Activated CD4-positive, alpha-beta T cell treated with anti-CD3 and anti-CD28 coated beads, Interleukin-2, amount 50 U/mL, for 1 hour (primary cell): Measurements from ENCODE around the gene CCS.
A peak's percentile ranks its signal among the peaks of the same experiment; 100 is the strongest.
"Not testable (repeated sequence)": the region's sequence is repeated elsewhere in the genome, so short reads cannot be mapped to it uniquely, and the experiment has no call there.

Experiments used
- DNase-seq: peaks from one replicate; pipeline ENCODE4 v3.0.0-alpha.2; 2020

Gene CCS

DNA sequence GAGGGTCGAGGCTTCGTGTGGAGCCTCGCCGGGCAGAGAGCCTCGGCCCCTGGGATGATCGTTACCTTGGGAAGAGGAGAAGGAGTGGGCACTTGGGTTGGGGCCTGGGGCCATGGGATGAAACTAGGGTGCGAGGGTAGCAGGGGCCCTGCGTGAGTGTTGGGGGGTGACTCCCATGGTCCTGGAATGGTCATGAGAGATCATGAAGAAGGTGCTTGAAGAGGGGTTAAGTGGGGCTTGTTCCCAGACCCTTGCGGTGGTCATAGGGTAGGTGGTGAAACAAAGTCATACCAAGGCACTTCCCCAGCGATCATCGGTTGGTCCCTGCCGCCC lies 284 bp downstream of the CCS start:
- DNase-seq: no peak

DNA sequence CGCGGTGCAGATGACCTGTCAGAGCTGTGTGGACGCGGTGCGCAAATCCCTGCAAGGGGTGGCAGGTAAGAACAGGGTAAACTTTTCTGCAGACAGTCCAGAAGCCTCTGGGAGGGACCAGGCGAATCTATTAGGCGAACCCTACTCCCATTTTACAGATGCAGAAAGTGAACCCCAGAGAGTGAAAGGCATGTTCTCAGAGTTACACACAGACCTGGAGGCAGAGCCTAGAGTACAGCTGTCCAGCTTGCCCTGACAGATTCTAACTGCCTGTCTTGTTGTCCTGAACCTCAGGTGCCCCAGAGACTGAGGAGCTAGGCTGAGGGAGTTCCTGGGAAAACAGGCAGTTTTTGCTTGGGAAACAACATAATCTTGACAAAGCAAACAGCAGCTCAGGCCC lies 665 bp downstream of the CCS start:
- no peak for DNase-seq

DNA sequence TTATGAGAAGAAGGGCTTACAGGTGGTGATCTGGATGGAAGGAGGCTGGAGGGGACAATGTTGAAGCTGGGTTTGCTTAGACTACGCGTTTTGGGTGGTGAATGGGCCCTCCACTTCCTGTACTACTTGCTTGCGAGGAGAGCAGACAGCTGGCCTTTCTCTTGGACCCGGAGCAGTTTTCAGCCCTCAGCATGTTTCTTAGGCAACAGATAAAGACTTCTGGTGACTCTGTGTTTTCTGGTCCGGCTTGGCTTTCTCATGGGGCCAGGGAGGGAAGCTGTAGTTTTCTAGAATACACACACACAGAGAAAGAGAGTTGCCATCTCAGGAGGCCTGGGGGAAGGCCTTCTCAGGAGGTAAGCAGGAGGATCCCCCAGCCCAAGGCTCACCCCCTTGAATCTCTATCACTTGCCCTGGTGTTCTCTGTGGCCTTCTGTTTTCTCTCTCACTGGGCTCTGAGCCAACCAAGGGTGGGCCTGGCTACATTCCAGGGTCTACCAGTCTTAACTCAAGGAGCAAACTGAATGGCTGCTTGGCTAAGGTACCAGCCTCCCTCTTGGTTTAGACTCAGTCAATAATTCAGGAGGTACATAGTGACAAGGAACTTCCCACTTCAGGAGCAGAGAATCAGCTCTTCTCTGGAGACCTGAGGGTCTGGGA lies 2.4 kb downstream of the CCS start:
- DNase-seq: no peak

DNA sequence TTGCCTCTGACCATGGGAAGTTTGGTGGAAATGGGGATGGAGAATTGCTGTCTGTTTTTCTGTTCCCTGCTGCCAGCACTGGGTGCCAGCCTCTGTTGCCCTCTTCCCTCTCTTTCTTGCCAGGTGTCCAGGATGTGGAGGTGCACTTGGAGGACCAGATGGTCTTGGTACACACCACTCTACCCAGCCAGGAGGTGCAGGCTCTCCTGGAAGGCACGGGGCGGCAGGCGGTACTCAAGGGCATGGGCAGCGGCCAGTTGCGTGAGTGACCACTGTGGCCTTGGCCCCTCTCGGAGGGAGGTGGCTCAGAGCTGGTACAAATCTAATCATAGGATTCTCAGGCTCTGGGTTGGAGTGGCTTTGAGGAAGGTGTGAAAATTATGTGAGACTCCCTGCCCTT lies 6.0 kb downstream of the CCS start:
- DNase-seq: no peak

DNA sequence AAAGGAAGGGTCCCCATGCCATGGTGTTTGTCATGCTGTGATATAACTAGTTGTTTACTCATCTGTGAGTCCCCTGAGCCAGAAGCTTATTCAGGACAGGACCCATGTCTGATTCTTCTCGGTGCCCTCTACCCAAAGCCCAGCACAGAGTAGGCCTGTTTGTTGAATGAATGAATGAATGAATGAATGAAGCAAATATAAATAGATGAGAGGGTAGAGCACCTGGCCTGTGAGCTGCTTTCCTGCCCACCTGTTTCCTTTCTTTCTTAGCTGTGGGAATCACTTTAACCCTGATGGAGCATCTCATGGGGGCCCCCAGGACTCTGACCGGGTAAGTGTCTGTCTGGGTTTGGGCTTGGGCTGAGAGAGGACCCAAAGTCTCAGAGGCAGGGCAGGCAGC lies 7.2 kb downstream of the CCS start:
- no peak for DNase-seq

DNA sequence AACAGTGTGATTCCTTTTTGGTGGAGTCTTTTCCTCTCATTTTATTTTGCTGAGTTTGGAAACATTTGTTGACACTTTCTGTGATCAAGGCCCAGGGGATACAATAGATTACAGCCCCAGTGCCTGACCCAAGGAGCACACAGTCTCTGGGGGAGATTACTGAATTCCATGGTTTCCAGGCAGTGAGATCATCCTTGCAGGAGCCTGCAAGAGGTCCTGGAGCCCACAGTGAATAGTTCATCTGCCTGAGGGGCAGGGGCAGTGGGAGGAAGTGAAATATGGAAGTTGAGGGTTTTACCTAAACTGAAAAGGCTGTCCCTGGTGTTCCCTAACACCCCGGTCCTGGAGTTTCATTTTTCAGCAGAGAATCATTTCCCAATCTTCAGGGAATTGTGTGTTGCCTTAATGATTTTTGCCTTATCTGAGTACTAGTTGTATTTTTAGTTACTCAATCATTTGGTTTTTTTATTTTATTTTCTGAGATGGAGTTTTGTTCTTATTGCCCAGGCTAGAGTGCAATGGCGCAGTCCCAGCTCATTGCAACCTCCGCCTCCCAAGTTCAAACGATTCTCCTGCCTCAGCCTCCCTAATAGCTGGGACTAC lies 7.7 kb downstream of the CCS start:
- no peak for DNase-seq

DNA sequence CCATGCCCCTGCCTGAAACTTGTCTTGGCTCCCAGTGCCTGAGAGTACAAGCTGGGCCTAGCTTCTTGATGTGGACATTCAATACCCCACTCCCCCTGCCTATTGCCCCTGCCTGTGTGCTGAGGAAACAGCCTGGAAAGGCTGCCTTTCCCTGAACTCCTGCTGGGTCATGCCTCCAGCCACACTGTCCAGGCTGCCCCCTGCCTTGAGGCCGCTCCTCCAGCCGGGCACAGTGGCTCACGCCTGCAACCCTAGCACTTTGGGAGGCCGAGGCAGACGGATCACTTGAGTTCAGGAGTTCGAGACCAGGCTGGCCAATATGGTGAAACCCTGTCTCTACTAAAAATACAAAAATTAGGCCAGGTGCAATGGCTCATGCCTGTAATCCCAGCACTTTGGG lies 10.1 kb downstream of the CCS start:
- no peak for DNase-seq

DNA sequence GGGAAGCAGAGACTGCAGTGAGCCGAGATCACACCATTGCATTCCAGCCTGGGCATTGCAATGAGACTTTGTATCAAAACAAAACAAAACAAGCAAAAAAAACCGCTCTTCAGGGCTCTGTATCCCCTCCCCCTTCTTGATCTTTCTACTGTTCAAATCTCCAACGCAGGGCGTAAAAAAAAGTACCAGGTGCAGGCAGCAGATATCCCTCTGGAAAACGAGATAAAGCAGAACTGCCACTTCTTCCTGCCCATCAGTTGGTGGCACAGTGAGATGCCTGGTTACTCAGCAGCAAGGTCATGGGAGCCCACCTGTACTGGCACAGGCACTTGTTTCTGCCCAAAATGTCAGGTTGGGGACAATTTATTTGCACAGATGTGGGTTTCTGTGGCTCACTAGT lies 11.2 kb downstream of the CCS start:
- no peak for DNase-seq

DNA sequence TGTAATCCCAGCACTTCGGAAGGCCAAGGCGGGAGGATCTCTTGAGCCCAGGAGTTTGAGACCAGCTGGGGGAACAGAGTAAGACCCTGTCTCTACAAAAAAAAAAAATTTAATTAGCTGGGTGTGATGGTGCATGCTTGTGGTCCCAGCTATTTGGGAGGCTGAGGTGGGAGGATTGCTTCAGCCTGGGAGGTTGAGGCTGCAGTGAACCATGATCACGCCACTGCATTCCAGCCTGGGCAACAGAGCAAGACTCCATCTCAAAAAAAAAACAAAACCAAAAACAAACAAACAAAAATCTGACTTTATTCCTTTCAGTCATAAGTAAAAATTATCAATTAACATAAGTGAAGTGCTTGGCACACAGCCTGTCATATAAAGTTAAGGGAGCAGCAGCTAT lies 13.6 kb downstream of the CCS start:
- not testable (repeated sequence) for DNase-seq

DNA sequence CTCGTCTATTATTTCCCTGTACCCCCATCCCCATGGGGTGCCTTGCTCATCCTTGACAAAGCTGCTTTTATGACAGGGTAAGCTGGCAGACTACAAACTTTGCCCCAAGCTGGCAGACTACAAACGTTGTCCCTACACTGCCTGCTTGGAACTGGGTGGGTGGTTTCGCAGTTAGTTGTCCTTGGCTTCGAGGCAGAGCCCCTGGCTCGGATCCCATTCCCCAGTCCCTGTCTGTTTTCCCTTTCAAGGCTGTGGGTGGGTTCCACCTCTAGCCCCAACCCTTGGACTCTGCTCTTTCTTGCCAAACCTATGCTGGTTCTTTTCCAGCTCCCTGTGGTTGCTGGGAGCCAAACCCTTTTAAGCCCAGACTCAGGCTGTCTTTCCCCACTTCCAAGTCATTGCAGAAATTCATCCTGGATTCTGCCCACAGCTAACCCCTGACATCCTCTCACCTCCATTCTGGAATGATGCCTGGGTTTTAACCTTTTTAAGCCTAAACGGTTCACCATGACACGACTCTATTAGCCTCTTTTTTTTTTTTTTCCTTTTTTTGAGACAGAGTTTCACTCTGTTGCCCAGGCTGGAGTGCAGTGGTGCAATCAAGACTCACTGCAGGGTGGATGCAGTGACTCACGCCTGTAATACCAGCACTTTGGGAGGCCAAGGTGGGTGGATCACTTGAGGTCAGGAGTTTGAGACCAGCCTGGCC lies 14.3 kb downstream of the CCS start:
- no peak for DNase-seq

DNA sequence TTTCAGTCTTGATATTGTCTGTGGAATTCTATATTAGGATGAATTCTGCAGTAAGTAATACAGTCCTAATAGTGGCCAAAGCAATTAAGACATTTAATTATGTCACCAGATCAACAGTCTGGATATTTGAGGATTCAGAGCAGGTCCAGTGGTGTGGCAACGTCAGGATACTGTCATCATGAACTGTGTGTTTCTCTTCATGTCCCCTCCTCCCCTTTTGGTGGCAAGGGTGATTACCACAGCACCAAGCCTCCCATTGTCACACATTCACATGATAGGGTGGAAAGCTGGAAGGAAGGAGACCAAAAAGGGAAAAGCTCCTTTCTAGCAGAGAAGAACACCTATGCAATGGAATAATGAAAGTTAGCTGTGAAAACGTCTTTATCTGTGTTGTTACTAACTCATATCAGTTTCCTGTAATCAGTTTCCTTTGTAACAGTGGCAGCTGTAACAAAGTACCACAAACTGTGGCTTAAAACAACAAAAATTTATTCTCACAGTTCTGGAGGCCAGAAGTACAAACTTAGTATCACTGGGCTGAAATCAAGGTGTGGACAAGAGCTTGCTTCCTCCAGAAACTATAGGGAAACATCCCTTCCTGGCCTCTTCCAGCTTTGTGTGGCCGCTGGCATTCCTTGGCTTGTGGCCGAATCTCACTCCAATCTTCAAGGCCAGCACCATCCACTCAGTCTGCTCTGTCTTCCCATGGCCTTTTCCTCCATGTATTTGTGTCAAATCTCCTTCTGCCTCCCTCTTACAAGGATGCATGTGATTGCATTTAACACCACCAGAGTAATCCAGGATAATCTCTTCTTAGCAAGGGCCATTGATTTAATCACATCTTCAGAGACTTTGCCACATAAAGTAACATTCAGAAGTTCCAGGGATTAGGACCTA lies 17.0 kb downstream of the CCS start:
- DNase-seq: no peak

DNA sequence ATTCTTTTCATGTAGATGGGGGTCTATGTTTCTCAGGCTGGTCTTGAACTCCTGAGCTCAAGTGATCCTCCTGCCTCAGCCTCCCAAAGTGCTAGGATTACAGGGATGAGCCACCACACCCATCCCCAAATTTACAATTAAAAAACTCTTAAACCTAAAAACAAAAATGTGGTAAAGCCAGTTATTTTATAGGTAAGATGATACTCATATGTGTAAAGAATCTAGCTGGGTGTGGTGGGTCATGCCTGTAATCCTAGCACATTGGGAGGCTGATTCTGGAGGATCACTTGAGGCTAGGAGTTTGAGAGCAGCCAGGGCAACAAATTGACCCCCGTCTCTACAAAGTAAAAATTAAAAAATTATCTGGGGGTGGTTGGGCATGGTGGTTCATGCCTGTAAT lies 19.5 kb downstream of the CCS start:
- no peak for DNase-seq

DNA sequence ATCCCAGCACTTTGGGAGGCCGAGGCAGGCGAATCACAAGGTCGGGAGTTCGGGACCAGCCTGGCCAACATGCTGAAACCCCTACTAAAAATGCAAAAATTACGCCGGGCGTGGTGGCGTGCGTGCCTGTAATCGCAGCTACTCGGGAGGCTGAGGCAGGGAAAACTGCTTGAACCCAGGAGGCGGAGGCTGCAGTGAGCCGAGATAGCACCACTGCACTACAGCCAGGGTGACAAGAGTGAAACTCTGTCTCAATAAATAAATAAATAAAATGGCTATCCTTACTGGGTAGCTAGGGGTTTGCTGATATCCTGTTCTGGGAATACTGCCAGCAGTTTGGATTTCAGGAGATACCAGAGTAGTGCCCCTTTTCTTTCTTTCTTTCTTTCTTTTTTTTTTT lies 21.1 kb downstream of the CCS start:
- DNase-seq: no peak

DNA sequence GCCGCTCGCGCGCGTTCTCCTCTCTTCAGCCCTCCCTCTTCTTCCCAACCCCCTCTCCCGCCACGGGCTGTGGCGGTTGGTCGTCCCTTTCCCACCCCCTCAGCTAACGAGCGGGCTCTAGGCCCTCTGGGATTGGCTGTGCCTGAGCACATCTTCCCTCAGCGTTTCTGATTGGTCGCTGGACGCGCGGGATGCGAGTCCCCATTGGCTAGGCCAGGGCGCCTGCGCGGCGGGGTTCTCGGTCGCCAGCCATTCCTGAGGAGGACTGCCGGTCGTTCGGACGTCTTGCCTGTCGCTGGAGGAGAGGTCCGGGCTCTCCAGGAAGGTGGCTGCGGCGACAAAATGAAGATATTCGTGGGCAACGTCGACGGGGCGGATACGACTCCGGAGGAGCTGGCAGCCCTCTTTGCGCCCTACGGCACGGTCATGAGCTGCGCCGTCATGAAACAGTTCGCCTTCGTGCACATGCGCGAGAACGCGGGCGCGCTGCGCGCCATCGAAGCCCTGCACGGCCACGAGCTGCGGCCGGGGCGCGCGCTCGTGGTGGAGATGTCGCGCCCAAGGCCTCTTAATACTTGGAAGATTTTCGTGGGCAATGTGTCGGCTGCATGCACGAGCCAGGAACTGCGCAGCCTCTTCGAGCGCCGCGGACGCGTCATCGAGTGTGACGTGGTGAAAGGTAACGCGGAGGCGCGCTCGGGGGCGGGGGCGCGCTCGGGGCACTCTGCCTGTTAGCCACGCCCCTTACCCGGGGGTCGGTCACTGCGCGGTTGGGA lies 23.6 kb downstream of the CCS start, which contains the start of gene RBM14:
Gene RBM14 (plus strand): TSS at position 252 of the 776 bp plus-strand sequence. CDS start 91 bp downstream, at position 343.
- DNase-seq: peak; percentile 96

DNA sequence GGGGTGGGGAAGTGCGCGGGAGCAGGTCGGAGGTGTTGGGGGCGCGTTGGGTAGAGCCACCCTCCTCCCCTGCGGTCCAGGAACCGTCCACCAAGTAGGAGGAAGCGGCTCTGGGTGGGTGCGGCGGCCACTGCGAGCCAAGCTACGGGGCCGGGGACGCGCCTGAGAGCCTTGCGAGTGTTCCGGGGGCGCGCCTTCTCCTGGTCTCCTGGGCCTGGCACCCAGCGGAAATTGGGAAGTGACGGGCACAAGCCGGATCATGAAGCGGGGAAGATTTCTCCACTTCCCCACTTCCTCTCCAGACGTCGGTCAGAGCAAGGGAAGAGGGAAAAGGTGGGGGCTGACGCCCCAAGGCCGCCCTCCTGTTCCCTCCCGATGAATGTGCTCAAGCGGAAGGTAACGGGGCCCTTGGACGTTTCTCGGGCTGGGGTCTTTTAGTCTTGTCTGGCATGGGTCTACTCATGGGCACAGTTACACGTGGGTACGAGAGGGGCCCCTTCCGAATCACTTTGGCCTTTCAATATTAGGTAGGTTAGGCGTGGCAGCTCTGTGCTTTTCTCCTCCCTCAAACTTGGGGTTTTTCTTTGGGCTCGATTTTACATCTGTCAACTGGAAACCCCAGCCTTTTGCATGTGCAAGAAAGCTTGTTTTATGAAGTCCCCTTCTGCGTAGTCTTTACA lies 24.3 kb downstream of the CCS start:
- peak; percentile 10 for DNase-seq

DNA sequence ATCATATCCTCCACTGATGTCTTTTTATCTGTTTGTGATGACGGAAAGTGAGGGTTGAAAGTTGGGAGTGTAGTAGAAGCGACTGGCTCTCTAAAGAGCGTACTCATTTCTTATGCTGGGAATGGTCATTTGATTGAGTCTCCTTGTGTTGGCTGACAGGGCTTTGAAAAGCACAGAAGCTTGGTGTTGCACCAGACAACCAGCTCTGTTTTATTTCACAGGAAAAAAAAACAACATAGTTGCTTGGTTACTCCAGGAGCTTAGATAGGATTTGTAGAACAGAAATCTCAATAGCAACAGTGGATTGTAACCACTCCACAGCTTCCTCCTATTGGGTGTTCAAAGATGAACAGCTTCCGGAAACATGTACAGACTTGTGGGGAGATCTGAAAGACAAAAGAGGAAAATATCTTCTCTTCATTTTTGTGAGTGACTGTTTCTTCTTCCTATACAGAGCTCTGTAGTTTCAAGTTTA lies 26.1 kb downstream of the CCS start:
- DNase-seq: no peak

DNA sequence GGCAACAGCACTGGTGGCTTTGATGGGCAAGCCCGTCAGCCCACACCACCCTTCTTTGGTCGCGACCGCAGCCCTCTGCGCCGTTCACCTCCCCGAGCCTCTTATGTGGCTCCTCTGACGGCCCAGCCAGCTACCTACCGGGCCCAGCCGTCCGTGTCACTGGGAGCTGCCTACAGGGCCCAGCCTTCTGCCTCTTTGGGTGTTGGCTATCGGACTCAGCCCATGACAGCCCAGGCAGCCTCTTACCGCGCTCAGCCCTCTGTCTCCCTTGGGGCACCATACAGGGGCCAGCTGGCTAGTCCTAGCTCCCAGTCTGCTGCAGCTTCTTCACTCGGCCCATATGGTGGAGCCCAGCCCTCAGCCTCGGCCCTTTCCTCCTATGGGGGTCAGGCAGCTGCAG lies 31.5 kb downstream of the CCS start:
- DNase-seq: no peak

DNA sequence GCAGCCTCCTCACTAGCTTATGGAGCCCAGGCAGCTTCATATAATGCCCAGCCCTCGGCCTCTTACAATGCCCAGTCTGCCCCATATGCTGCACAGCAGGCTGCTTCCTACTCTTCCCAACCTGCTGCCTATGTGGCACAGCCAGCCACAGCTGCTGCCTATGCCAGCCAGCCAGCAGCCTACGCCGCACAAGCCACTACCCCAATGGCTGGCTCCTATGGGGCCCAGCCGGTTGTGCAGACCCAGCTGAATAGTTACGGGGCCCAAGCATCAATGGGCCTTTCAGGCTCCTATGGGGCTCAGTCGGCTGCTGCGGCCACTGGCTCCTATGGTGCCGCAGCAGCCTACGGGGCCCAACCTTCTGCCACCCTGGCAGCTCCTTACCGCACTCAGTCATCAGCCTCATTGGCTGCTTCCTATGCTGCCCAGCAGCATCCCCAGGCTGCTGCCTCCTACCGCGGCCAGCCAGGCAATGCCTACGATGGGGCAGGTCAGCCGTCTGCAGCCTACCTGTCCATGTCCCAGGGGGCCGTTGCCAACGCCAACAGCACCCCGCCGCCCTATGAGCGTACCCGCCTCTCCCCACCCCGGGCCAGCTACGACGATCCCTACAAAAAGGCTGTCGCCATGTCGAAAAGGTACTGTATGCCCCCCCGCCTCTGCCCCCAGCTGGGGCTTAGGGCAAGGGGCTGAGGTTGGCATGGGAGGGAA lies 32.2 kb downstream of the CCS start:
- no peak for DNase-seq

DNA sequence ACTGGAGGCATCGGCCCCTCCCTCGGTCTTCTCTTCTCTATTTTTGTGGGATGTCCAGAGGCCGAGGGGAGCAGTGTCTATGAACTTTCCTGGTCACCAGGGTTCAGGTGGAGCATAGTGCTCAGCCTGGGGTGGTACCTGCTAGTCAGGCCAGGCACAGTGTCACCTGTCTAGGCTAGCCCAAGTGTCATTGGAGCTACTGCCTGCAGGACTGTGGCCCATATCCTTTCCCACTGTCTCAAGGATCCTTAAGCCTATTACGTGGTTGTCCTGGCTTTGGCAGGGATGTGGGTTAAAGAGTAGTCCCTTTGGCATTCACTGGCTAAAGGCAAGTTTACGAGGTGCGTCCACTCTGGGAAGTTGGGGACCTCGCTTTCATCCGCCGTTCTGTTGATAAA lies 32.8 kb downstream of the CCS start:
- DNase-seq: no peak

DNA sequence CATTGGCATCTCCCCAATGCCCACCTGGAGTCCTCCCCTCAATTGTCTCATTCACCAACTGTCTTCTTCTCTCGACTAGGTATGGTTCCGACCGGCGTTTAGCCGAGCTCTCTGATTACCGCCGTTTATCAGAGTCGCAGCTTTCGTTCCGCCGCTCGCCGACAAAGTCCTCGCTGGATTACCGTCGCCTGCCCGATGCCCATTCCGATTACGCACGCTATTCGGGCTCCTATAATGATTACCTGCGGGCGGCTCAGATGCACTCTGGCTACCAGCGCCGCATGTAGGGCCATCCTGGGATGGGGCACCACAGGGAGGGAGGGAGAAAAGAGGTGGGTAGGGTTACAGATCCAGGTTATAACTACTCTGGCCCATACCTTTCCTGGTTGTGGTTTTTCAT lies 33.4 kb downstream of the CCS start:
- no peak for DNase-seq

DNA sequence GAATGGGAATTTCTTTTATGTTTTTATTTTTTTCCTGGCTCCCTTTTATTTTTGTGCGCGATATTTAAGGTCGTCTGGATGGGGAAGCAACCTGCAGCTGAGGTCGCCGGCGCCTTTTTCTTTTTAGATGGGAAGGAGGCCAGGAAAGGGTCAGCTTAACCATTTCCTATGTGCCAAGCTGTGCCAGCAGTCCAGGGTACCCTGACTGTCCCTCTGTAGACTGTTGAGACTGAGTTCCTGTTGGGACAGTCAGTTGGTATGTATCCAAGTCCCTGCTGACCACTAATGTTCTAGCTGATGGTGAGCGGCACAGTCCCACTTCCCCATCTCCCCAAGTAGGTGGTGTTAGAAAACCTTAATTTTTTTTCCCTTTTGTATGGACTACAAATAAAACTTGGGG lies 33.9 kb downstream of the CCS start:
- no peak for DNase-seq
